Kidney capillary endothelial cell (primary cell): ENCODE results near the gene ACTA1.
"Not testable (repeated sequence)": the region's sequence is repeated elsewhere in the genome, so short reads cannot be mapped to it uniquely, and the experiment has no call there.

Experiments used
- DNase-seq: peaks from one replicate; pipeline ENCODE4 v3.0.0-alpha.2; 2018; ENCODE audit warnings: low spot score

The ACTA1 gene

DNA sequence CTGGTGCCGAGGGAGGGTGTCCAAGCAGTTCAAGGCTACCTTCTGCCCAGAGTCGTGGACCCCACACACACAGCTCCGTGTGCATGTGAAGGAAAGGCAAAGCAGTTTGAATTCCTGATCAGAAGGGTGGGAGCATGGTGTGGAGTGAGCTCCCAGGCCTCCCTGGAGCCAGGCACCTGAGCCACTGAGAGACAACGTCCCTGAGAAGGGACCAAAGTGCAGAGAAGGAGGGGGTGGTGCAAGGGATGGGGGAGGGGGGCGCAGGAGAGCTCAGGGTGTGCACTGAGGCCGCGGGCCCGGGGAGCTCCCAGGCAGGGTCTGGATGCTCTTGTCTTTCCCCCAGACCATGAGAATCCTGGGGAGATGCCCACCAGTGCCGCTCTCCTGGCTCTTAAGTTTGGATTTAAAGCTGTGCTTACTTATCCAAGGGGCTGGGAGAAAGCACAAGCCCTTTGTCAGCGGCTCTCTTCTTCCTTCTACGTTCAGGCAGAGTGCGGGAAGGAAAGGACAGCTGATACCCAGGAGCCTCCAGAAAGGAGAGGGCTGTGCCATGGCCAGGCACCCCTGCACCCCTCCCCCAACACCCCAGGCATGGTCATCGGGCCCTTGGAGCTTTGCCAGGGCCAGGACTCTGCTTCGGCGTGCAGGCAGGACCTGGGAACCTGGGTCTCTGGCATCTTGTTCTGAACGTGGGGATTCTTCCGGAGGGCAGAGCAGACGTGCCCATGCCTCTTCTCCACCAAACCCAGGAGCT, 24.1 kb downstream of the ACTA1 start:
- no peak for DNase-seq

DNA sequence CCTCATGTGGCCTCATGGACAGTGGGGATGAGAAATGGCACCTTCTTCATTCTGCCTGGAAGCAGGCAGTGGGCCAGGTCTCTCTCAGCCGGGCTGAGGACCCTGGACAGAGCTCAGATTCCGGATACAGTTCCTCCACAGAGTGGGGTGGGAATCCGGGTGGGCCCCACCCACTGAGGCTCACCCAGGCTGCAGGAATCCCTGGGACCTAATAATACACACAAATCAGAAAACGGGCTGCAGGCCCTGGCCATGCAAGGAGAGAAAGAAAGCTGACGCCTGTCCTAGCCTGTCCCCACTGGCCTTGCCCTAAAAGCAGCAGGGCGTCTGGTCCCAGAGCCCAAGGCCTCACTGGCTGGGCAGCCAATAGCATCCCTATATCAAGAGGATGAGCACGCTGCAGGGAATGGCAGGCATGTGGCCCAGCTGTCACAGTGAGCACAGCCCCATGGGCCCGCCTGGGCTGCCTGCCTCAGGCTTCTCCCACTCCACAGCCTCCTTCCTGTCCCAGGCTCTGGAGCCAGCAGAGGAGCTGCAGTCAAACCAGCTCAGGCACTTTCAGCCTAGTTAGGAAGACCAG, 25.3 kb downstream of the ACTA1 start:
- no peak for DNase-seq

DNA sequence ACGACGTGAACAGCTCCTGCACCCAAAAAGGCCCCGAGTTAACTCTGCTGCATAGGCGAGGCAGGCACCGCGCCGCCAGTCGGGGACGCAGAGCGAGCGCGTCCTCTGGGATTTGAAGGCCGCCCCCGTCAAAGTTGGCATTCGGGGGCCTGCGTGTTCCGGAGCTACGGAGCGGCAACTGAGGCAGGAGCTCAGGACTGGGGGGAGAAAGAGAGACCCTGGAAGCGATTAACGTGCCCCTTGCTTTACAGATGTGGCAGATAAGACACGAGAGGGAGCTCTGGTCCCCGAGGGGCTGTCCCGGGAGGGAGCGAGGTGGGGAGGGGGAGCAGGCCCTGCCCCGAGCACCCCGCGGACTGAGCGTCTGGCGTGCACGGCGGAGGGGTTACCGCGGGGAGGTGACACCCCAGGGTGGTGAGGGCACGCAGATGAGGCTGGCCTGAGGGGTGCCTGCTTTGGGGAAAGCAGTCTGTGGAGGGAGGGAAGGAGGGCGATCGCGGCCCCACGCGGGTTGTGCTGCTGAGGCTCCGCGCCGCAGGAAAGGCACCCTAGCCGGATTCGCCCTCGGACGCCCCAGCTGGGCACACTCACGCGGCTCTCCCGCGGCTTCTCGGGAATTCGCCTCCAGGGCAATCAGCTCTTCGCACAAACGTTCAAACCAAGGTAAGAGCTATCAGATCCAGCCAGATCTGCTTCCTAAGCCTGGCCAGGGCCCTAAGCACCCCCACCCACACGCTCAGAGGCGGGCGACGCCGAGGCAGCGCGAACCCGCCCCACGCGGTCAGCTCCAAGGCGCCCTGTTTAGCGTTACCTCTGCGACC, 26.5 kb downstream of the ACTA1 start:
- no peak for DNase-seq

DNA sequence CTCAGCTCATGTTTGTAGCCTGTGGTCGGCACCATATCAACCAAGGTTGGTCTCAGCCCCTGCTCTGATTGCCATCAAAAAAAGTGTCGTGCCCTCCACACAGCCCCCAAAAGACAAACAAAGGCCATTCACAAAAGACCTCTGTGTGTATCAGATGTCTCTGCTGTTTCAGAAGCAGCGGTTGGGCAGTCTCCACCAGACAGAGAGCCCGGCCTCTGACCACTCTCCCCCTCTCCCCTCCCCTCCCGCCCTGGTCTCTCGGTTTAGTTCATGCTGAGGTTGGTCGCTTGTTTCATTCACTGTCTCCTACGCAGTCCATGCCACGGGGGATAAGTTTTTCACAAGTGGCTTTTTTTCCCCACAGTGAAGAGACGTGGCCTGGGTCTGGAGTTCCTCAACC, 27.1 kb downstream of the ACTA1 start:
- no peak for DNase-seq

DNA sequence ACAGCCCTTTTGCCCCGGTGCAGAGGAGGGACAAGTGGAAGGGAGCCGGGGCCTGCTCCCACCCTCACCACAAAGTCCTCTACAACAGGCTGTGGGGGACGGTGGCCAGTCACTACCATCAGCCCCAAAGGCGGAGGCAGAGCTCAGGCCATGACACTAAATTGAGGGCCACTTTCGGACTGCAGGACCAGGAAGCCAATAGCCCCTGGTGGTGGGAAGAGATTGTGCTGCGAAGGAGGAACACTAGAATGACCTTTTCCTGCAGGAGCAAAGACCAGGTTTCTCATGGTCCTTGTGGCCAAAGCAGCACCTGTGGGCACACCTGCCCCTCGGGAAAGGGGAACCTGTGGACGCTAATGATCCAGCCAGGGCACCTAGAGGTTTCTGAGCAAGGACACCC, 30.3 kb downstream of the ACTA1 start:
- no peak for DNase-seq

DNA sequence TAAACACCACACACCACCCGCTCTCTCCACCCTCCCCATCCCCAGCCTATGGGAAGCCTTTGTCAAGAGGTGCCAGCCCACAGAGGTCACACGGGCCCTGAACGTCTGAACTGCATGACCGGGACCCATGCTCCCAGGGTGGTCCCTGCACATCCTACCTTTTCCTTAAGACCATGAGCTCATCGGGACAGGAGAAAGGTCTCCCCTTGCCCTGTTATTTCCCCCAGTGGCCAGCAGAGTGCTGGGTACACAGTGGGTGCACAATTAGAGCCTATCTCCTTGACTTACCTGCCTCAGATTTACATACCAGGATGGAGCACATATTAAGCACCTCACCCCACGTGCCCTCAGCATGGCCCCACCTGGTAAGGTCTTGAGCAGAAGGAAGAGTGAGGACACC, 30.9 kb downstream of the ACTA1 start:
- no peak for DNase-seq

DNA sequence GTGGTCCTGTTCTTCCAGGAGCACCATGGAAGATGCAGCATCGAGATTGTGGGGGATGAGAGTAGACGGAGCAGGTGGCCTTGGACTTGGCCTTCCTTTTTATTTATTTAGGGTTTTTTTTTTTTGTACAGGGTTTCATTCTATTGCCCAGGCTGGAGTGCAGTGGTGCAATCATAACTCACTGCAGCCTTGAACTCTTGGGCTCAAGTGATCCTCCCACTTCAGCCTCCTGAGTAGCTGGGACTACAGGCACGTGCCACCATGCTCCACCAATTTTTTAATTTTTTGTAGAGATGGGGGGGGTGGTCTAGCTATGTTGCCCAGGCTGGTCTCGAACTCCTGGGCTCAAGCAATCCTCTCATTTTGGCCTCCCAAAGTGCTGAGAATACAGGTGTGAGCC, 31.6 kb downstream of the ACTA1 start:
- not testable (repeated sequence) for DNase-seq

DNA sequence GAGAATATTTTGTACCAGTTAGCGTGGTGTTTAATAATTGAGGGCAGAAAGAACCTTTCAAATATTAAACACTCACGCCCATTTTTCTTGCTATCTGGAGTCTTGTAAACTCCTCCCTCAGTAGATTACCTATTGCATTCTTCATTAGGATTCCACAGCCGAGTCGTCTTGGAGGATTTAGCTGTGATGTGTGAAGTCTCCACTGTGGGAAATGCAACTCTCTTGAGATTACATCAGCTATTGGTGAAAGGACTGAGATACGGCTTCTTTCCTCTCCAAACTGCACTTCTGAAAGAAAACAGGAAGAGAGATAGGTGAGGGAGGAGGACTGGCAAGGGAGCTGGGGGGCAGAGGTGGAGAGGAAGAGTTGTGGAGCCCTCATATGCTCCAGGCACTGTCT, 36.1 kb downstream of the ACTA1 start:
- no peak for DNase-seq

DNA sequence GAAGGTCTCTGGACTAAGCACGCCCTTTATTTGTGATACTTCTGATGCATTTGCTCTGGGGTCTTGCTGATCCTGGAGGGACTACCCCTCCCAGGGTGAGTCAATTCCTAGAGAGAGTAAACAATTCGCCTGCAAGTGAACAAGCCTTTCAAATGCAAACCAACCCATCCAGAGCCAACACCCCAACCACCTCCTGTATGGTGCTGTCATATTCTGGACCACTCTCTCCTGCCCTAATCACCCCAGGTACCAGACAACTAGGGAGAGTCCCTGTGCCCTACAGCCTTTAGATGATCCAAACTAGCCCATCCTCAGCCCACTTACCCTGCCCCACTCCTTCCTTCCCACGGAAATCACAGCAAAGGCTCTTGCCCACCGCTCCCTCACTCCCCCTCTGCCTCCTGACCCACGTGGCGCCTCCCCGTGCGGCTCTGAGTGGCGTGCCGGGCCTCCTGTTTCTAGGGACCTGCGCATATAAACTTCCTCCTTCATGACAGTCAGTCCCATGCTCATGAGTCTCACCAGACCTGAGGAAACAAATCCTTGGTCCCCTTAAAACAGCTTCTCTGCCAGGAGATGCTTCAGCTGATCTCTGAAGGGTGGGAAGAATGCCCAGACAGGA, 37.2 kb downstream of the ACTA1 start:
- DNase-seq, result no peak

DNA sequence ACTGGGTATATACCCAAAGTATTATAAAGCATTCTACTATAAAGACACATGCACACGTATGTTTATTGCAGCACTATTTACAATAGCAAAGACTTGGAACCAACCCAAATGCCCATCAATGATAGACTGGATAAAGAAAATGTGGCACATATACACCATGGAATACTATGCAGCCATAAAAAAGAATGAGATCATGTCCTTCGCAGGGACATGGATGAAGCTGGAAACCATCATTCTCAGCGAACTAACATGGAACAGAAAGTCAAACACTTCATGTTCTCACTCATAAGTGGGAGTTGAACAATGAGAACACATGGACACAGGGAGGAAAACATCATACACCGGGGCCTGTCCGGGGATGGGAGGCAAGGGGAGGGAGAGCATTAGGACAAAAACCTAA, 39.4 kb downstream of the ACTA1 start:
- DNase-seq, result not testable (repeated sequence)

DNA sequence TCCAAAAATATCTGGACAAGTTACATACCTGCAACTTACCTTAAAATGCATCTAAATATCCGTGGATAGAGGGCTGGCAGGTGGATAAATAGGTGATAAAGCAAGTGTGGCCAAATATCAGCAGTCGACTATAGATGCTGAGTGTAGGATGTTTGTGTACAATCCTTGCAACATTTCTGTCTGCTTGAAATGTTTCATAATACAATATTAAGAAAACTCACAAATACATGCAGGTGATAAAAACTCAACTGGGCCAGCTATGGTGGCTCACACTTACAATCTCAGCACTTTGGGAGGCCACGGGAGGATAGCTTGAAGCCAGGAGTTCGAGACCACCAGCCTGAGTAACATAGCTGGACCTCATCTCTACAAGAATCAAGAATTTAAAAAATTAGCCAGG, 41.0 kb downstream of the ACTA1 start:
- DNase-seq, result no peak

DNA sequence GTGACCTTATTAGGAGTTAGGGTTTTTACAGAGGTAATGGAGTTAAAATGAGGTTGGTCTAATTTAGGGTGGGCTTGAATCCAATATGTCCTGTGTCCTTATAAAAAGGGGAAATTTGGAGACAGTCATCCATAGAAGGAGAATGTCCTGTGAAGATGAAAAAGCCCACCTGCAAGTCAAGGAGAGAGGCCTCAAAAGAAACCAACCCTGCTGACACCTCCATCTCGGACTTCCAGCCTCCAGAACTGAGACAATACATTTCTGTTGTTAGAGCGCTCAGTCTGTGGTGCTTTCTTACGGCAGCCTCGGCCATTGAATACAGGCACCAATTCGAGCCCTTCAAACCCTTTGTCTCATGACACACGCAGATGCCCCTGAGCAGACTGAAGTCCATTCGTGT, 43.8 kb downstream of the ACTA1 start:
- no peak for DNase-seq

DNA sequence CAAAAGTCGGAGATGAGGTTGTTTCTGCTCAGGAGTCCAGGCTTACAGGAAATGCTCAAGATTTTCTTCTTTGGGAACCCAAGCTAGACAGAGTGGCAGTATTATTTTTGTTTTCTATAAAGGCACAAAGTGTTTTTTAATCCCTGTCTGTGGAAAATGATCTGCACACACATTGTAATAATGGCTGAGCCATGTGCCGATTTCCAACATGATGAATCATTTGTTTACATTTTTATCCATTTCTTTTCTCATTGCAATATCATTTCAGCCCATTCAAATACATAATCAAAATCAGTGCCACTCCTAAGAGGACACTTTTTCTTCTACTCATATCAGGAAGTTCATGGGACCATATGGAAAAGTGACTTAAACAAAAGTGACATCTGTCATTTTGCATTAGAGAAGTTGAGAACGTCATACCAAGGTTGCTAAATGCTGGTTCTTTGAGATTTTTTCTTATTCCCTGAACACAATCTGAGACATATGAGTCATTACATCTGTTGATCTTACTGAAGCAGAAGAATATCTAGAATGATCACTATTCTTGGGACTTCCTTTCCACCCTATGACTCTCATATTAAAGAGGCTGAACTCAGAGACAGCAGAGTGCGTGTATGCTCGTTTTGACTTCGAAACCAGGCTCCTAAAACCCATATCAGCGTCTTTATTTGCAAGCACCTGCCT, 44.9 kb downstream of the ACTA1 start:
- no peak for DNase-seq

DNA sequence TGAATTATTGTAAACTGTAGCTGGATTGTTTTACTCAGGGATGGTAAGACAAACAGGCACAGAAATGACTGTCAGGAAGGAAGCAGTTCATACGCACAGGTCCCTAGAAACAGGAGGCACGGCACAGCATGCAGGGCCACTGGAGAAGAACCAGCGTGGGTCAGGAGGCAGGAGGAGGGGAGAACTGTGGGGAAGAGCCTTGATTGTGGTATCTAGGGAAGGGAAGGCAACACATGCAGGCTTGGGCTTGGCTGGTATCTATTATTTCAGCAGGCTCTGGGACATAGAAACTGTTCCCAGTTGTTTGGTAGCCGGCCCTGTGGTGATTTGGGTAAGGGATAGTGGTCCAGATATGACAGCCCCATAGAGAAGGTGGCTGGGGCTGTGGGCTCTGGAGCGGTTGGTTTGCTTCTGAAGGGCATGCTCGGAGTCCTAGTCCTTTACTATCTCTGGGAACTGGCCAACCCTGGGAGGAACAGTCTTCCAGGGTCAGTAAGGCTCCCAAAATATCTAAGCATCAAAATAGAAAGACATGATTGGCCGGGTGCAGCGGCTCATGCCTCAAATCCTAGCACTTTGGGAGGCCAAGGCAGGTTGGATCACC, 47.9 kb downstream of the ACTA1 start:
- no peak for DNase-seq

DNA sequence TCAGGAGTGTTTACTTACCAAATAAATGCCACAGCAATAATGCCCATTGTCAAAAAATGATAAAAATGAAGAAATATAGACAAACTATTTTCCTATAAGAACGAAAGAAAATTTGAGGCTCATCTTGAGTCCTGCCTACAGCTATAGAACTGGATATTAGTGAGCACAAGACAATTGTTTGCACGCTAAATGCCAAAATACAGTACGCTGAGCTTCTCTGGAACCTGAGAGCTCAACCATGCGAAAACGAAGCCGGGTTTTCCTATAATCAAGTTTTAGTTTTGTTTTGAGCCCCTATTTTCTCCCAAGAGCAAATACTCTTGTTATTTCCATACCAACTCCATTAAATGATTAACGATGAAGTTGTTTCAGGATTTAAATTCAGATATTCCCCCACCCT, 49.1 kb downstream of the ACTA1 start:
- no peak for DNase-seq

DNA sequence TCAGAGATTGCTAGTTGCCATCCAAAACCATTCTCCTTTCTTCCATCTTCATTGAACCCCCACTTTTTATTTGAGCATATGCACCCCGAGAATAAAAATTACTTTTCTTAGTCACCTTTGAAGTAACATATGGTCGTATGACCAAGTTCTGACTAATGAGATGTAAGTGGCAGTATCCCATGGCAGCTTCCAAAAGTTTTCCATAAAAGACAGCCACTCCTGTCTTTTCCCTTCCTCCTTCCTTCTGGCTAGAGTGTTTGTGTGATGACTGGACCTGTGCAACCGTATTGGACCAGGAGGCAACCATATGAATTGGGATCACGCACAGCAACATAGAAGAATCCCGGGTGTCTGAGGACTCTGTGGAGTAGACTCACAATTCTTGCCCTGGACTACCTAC, 49.9 kb downstream of the ACTA1 start:
- no peak for DNase-seq

DNA sequence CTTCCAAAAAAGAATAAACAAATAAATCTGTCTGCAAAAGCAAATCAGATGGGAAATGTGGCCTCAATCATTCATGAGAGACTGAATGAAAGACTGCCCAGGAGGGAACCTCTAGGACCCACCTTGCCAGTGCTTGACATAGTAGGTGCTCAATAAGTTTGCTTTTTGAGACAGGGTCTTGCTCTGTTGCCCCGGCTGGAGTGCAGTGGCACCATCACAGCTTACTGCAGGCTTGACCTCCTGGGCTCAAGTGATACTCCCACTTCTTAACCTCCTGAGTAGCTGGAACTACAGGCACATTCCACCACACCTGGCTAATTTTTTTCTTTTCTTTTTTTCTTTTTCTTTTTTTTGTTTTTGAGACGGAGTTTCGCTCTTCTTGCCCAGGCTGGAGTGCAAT, 50.7 kb downstream of the ACTA1 start:
- no peak for DNase-seq
